Measurements from ENCODE around the gene IL17RC. TPM values are rescaled to one million over a fixed set of nuclear protein-coding genes. Genes with fewer than 3 reads are reported as not detected.
A peak's percentile ranks its signal among the peaks of the same experiment; 100 is the strongest.

IL17RC gene
- total RNA-seq, 1 donor from 2014 or later, result 21.3 TPM

DNA sequence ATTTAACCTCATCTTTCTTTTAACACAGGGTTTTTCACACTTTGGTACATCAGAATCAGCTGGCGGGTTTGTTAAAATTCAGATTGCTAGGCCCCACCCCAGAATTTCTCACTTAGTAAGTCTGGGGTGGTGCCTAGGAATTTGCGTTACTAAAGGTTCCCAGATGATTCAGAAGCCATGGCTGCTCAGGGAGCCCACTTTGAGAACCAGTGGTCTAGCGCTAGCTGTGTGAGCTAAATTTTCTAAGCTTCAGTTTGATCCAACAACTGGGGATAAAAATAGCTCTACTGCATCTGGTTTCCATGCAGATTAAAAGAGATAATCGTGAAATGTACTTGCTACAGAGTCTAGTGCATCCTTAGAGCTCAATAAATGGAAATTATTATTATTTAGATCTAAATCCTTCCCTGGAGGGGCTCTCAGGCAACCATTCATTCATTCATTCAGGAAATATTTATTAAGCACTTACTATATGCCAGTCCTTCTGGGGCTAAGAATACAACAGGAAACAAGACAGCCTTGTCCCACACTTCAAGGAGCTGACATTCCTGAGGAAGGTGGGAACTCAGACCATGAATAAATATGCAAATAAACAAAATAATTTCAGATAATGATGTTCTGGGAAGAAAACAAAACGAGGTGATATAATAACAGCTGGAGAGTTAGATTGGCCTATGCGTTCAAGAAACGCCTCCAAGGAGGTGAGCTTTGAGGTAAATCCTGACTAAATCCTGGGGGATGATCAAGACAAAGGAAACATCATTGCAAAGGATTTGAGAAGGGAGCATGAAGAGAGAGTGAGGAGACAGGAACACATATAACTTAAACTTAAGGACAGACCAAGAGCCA, 33.0 kb upstream of the IL17RC start:
- H3K4me3 Mint-ChIP-seq (ENCODE audit: unreplicated experiment), result no peak overlapping the region
- no peaks in the 10 kb centered on the region for H3K36me3 Mint-ChIP-seq (ENCODE audit: low read depth)
- DNase-seq (ENCODE audit: low spot score), result no peak
- H3K27ac Mint-ChIP-seq (ENCODE audit: unreplicated experiment), result peak overlapping the region; percentile 90
- no peaks in the 10 kb centered on the region for H3K9me3 Mint-ChIP-seq (ENCODE audit: low read depth)
- H3K4me1 Mint-ChIP-seq (ENCODE audit: low read depth), result peaks cover 8% of the 10 kb centered on the region
- TF ChIP-seq, protein P1, sequence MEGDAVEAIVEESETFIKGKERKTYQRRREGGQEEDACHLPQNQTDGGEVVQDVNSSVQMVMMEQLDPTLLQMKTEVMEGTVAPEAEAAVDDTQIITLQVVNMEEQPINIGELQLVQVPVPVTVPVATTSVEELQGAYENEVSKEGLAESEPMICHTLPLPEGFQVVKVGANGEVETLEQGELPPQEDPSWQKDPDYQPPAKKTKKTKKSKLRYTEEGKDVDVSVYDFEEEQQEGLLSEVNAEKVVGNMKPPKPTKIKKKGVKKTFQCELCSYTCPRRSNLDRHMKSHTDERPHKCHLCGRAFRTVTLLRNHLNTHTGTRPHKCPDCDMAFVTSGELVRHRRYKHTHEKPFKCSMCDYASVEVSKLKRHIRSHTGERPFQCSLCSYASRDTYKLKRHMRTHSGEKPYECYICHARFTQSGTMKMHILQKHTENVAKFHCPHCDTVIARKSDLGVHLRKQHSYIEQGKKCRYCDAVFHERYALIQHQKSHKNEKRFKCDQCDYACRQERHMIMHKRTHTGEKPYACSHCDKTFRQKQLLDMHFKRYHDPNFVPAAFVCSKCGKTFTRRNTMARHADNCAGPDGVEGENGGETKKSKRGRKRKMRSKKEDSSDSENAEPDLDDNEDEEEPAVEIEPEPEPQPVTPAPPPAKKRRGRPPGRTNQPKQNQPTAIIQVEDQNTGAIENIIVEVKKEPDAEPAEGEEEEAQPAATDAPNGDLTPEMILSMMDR (IDR thresholded peaks at IDR 0.05), result no peak
- no peaks in the 10 kb centered on the region for H3K27me3 Mint-ChIP-seq (ENCODE audit: low read depth)

DNA sequence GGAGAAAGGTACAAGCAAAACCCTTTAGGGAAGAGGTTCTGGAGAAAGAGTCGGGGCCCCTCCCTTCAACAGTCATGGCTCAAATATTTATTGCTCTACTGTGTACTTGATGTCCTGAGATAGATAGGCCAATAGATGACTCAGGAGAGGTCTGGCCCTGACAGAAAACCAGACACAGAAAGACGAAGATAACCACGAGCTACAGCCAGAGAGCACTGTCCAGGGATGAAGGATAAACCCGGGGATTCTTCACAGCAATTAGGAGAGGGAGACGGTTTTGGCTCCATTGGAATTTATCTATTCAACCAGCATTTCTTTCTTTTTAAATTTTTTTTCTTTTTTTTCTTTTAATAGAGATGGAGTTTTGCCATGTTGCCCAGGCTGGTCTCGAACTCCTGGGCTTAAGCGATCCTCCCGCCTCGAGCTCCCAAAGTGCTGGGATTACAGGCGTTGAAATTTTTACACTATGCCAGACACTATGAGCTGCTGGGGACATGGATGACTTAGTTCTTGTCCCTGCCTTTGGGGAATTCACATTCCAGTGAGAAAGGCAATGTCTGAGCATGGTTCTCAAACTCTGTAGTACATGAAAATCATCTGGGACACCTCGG, 32.2 kb upstream of the IL17RC start:
- no peak overlapping the region for H3K4me3 Mint-ChIP-seq (ENCODE audit: unreplicated experiment)
- no peaks in the 10 kb centered on the region for H3K9me3 Mint-ChIP-seq (ENCODE audit: low read depth)
- peaks cover 8% of the 10 kb centered on the region for H3K4me1 Mint-ChIP-seq (ENCODE audit: low read depth)
- DNase-seq (ENCODE audit: low spot score), result no peak
- TF ChIP-seq, protein P1 (IDR thresholded peaks at IDR 0.05), result no peak
- H3K27ac Mint-ChIP-seq (ENCODE audit: unreplicated experiment), result peak overlapping the region; percentile 90
- no peaks in the 10 kb centered on the region for H3K27me3 Mint-ChIP-seq (ENCODE audit: low read depth)
- no peaks in the 10 kb centered on the region for H3K36me3 Mint-ChIP-seq (ENCODE audit: low read depth)

DNA sequence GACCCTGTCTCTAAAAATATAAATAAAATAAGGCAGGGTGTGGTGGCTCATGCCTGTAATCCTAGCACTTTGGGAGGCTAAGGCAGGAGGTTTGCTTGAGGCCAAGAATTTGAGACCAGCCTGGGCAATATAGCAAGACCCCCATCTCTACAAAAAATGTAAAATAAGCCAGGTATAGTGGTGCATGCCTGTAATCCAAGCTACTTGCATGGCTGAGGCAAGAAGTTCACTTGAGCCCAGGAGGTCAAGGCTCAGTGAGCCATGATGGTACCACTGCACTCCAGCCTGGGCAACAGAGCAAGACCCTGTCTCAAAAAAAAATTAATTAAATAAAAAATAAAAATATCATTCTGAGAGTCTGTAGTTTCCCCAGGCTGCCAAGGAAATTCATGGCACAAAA, 30.6 kb upstream of the IL17RC start:
- Mint-ChIP-seq H3K4me3 (ENCODE audit: unreplicated experiment) (no peak overlapping the region), H3K27ac (ENCODE audit: unreplicated experiment) (no peak overlapping the region), H3K9me3 (ENCODE audit: low read depth) (no peaks in the 10 kb centered on the region), H3K36me3 (ENCODE audit: low read depth) (no peaks in the 10 kb centered on the region), H3K27me3 (ENCODE audit: low read depth) (no peaks in the 10 kb centered on the region), H3K4me1 (ENCODE audit: low read depth) (peaks cover 14% of the 10 kb centered on the region)
- TF ChIP-seq, protein P1 (IDR thresholded peaks at IDR 0.05), result no peak
- no peak for DNase-seq (ENCODE audit: low spot score)

DNA sequence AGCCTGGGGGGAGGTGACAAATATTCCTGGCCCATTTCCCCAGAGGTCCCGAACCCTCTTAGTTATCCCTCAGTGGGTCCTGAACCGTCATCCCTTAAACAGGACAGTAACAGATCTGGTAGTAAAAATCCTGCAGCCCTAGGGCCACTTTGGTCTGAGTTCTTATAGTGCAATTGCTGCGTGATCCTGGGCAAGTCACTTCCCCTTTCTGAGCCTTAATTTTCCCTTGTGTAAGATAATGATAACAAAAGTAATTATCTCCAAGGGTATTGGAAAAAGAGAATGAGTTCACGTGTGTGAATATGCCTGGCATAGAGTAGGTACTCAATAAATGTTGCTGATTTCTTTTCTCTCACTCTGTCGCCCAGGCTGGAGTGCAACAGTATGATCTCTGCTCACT, 29.4 kb upstream of the IL17RC start:
- Mint-ChIP-seq H3K27ac (ENCODE audit: unreplicated experiment) (no peak overlapping the region), H3K4me3 (ENCODE audit: unreplicated experiment) (no peak overlapping the region), H3K36me3 (ENCODE audit: low read depth) (peaks cover 2% of the 10 kb centered on the region), H3K27me3 (ENCODE audit: low read depth) (no peaks in the 10 kb centered on the region), H3K4me1 (ENCODE audit: low read depth) (peaks cover 20% of the 10 kb centered on the region), H3K9me3 (ENCODE audit: low read depth) (no peaks in the 10 kb centered on the region)
- TF ChIP-seq, protein P1 (IDR thresholded peaks at IDR 0.05), result no peak
- no peak for DNase-seq (ENCODE audit: low spot score)

DNA sequence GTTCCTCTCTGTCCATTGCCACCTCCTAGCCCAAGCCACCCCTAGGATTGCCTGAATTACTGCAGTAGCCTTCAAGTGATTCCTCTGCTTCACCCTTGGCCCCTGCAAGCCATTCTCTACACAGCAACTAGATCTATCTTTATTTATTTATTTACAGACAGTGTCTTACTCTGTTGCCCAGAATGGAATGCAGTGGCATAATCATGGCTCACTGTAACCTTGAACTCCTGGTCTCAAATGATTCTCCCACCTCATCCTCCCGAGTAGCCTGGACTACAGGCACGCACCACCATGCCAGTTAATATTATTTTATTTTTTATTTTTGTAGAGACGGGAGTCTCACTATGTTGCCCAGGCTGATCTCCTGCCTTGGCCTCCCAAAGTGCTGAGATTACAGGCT, 28.4 kb upstream of the IL17RC start:
- no peak overlapping the region for H3K4me3 Mint-ChIP-seq (ENCODE audit: unreplicated experiment)
- no peak for DNase-seq (ENCODE audit: low spot score)
- no peak overlapping the region for H3K27ac Mint-ChIP-seq (ENCODE audit: unreplicated experiment)
- H3K4me1 Mint-ChIP-seq (ENCODE audit: low read depth), result peaks cover 30% of the 10 kb centered on the region
- H3K36me3 Mint-ChIP-seq (ENCODE audit: low read depth), result peaks cover 5% of the 10 kb centered on the region
- no peaks in the 10 kb centered on the region for H3K27me3 Mint-ChIP-seq (ENCODE audit: low read depth)
- TF ChIP-seq, protein P1 (IDR thresholded peaks at IDR 0.05), result no peak
- no peaks in the 10 kb centered on the region for H3K9me3 Mint-ChIP-seq (ENCODE audit: low read depth)
